ENCODE measurements around the gene CMTM4. TPM values are rescaled to one million over a fixed set of nuclear protein-coding genes. Genes with fewer than 3 reads are reported as not detected.
A peak's percentile ranks its signal among the peaks of the same experiment; 100 is the strongest.
"Not testable (repeated sequence)": the region's sequence is repeated elsewhere in the genome, so short reads cannot be mapped to it uniquely, and the experiment has no call there.

The CMTM4 gene
- total and polyA plus RNA-seq, 5 experiments from 2014 or later, result 0.15 to 3.1 (median 1.1) TPM; not detected in 1

- H3K9me3 Mint-ChIP-seq, POLR2A ChIA-PET, ATAC-seq, DNase-seq, H3K4me3 Mint-ChIP-seq, H3K36me3 Mint-ChIP-seq, H3K27me3 Mint-ChIP-seq, H3K4me1 Mint-ChIP-seq: not testable (repeated sequence)
- peak overlapping the region in 1 of 10 donors; percentile 15 for H3K27ac Mint-ChIP-seq
Measured at GRCh38 chr16:66627611-66628378, 68.7 kb downstream of the CMTM4 start.

GRCh38 chr16:66623755-66624154 lies 72.8 kb downstream of the CMTM4 start:
- H3K4me3 Mint-ChIP-seq, result no peak overlapping the region
- DNase-seq (no peak), ATAC-seq (no peak)
- POLR2A ChIA-PET, result no interaction called here
- peaks cover 0 to 1% (median 0%) of the 10 kb centered on the region in 5 donors for H3K27me3 Mint-ChIP-seq
- H3K9me3 Mint-ChIP-seq, result no peaks in the 10 kb centered on the region
- H3K4me1 Mint-ChIP-seq, result peaks cover 0 to 3% (median 0%) of the 10 kb centered on the region in 4 donors
- no peaks in the 10 kb centered on the region for H3K36me3 Mint-ChIP-seq
- H3K27ac Mint-ChIP-seq, result no peak overlapping the region

- Mint-ChIP-seq H3K27me3 (peaks cover 0 to 1% (median 0%) of the 10 kb centered on the region in 5 donors), H3K9me3 (no peaks in the 10 kb centered on the region), H3K4me1 (peaks cover 0 to 3% (median 0%) of the 10 kb centered on the region in 4 donors), H3K27ac (no peak overlapping the region), H3K36me3 (no peaks in the 10 kb centered on the region), H3K4me3 (no peak overlapping the region)
- DNase-seq (no peak), ATAC-seq (no peak)
- POLR2A ChIA-PET, result no interaction called here
Measured at GRCh38 chr16:66622863-66623262, 73.7 kb downstream of the CMTM4 start.

- Mint-ChIP-seq H3K36me3 (no peaks in the 10 kb centered on the region), H3K27ac (no peak overlapping the region)
Measured at GRCh38 chr16:66621973-66622372, 74.6 kb downstream of the CMTM4 start.

GRCh38 chr16:66620429-66620795 lies 76.1 kb downstream of the CMTM4 start:
- Mint-ChIP-seq H3K27ac (no peak overlapping the region), H3K4me1 (peaks cover 0 to 3% (median 0%) of the 10 kb centered on the region in 4 donors), H3K27me3 (peaks cover 0 to 1% (median 0%) of the 10 kb centered on the region in 5 donors), H3K9me3 (no peaks in the 10 kb centered on the region), H3K4me3 (no peak overlapping the region), H3K36me3 (no peaks in the 10 kb centered on the region)
- DNase-seq (no peak), ATAC-seq (no peak)
- POLR2A ChIA-PET, result interaction anchor here (0.6 kb wide), 1 partner anchor 31 kb away, joined by 3 read pairs; no protein-coding TSS in a partner anchor

More at GRCh38 chr16:66621973-66622372, 74.6 kb downstream of the CMTM4 start:
- ATAC-seq (no peak), DNase-seq (no peak)
- peaks cover 0 to 3% (median 0%) of the 10 kb centered on the region in 4 donors for H3K4me1 Mint-ChIP-seq
- POLR2A ChIA-PET, result no interaction called here
- H3K9me3 Mint-ChIP-seq, result no peaks in the 10 kb centered on the region
- peaks cover 0 to 1% (median 0%) of the 10 kb centered on the region in 5 donors for H3K27me3 Mint-ChIP-seq
- no peak overlapping the region for H3K4me3 Mint-ChIP-seq

GRCh38 chr16:66619534-66620428 lies 76.8 kb downstream of the CMTM4 start:
- Mint-ChIP-seq H3K9me3 (no peaks in the 10 kb centered on the region), H3K36me3 (peaks cover 0 to 5% (median 0%) of the 10 kb centered on the region in 3 donors), H3K4me1 (peaks cover 0 to 4% (median 0%) of the 10 kb centered on the region in 4 donors), H3K27me3 (no peaks in the 10 kb centered on the region), H3K4me3 (no peak overlapping the region), H3K27ac (no peak overlapping the region)
- no peak for DNase-seq
- ATAC-seq, result peak in 1 of 2 donors; percentile 23
- POLR2A ChIA-PET, result interaction anchor here (0.6 kb wide), 1 partner anchor 30 kb away, joined by 3 read pairs; no protein-coding TSS in a partner anchor

- no peak for DNase-seq
Measured at GRCh38 chr16:66618588-66619375, 77.8 kb downstream of the CMTM4 start.

GRCh38 chr16:66617728-66618127 lies 78.8 kb downstream of the CMTM4 start:
- Mint-ChIP-seq H3K4me3 (no peak overlapping the region), H3K27ac (peak overlapping the region in 2 of 10 donors; percentile 47 to 52), H3K9me3 (no peaks in the 10 kb centered on the region), H3K27me3 (no peaks in the 10 kb centered on the region), H3K4me1 (peaks cover 0 to 4% (median 0%) of the 10 kb centered on the region in 4 donors), H3K36me3 (peaks cover 0 to 13% (median 0%) of the 10 kb centered on the region in 3 donors)
- no peak for ATAC-seq
- POLR2A ChIA-PET, result interaction anchor here (1.6 to 1.7 kb wide), 2 partner anchors 9 to 14 kb away, joined by 3 to 5 read pairs; partner anchors contain the start of gene CMTM3
- DNase-seq, result no peak

More at GRCh38 chr16:66618588-66619375, 77.8 kb downstream of the CMTM4 start:
- peak overlapping the region in 1 of 10 donors; percentile 47 for H3K27ac Mint-ChIP-seq
- POLR2A ChIA-PET, result interaction anchor here (0.6 to 1.7 kb wide), 2 partner anchors 15 to 249 kb away, joined by 3 to 5 read pairs; partner anchors contain the start of gene CMTM3
- peaks cover 0 to 4% (median 0%) of the 10 kb centered on the region in 4 donors for H3K4me1 Mint-ChIP-seq
- ATAC-seq, result no peak
- H3K27me3 Mint-ChIP-seq, result no peaks in the 10 kb centered on the region
- H3K4me3 Mint-ChIP-seq, result no peak overlapping the region
- no peaks in the 10 kb centered on the region for H3K9me3 Mint-ChIP-seq
- peaks cover 0 to 5% (median 0%) of the 10 kb centered on the region in 3 donors for H3K36me3 Mint-ChIP-seq

- DNase-seq (no peak), ATAC-seq (no peak)
- no peaks in the 10 kb centered on the region for H3K27me3 Mint-ChIP-seq
- no peak overlapping the region for H3K4me3 Mint-ChIP-seq
- H3K9me3 Mint-ChIP-seq, result no peaks in the 10 kb centered on the region
- H3K27ac Mint-ChIP-seq, result peak overlapping the region in 1 of 10 donors; percentile 54
- peaks cover 0 to 20% (median 0%) of the 10 kb centered on the region in 3 donors for H3K36me3 Mint-ChIP-seq
- POLR2A ChIA-PET, result interaction anchor here (1.6 to 1.7 kb wide), 2 partner anchors 9 to 13 kb away, joined by 3 to 5 read pairs; partner anchors contain the start of gene CMTM3
- peaks cover 0 to 4% (median 0%) of the 10 kb centered on the region in 4 donors for H3K4me1 Mint-ChIP-seq
Measured at GRCh38 chr16:66617010-66617434, 79.5 kb downstream of the CMTM4 start.

- Mint-ChIP-seq H3K27ac (peak overlapping the region in 1 of 10 donors; percentile 54), H3K36me3 (peaks cover 0 to 25% (median 0%) of the 10 kb centered on the region in 3 donors), H3K27me3 (no peaks in the 10 kb centered on the region), H3K4me1 (peaks cover 0 to 4% (median 0%) of the 10 kb centered on the region in 4 donors), H3K9me3 (no peaks in the 10 kb centered on the region), H3K4me3 (no peak overlapping the region)
- ATAC-seq, result no peak
- no peak for DNase-seq
- POLR2A ChIA-PET, result interaction anchor here (0.8 to 1.6 kb wide), 2 partner anchors 8 to 205 kb away, joined by 3 read pairs; no protein-coding TSS in a partner anchor
Measured at GRCh38 chr16:66616592-66616991, 80.0 kb downstream of the CMTM4 start.

GRCh38 chr16:66616169-66616568 lies 80.4 kb downstream of the CMTM4 start:
- Mint-ChIP-seq H3K27me3 (no peaks in the 10 kb centered on the region), H3K27ac (no peak overlapping the region), H3K36me3 (peaks cover 0 to 29% (median 0%) of the 10 kb centered on the region in 3 donors), H3K4me1 (peaks cover 0 to 4% (median 0%) of the 10 kb centered on the region in 4 donors), H3K9me3 (no peaks in the 10 kb centered on the region), H3K4me3 (no peak overlapping the region)
- POLR2A ChIA-PET, result interaction anchor here (0.8 kb wide), 1 partner anchor 205 kb away, joined by 3 read pairs; no protein-coding TSS in a partner anchor
- no peak for ATAC-seq
- no peak for DNase-seq

All from naive thymus-derived CD8-positive, alpha-beta T cell (primary cell).